GM18951 (cell line): Measurements from ENCODE around the gene COMMD3.

Source experiments
- POLR2A ChIP-seq: IDR thresholded peaks from 4 replicates; pipeline ENCODE4 v1.6.1; 2011; ENCODE audit warnings: mild to moderate bottlenecking; ENCODE audit not compliant: insufficient read length, insufficient read depth; ENCODE audit errors: extremely low read depth
- in situ Hi-C: fragments of 300-500 bp; cut with MboI; formaldehyde crosslinking; loops from one replicate; pipeline ENCODE4 v1.12.0; 2022; ENCODE audit warnings: low sequenced_read_pairs, mixed read lengths, inconsistent platforms; ENCODE audit not compliant: unreplicated experiment

The COMMD3 gene

GRCh38 chr10:22310928-22311327 lies 5.3 kb upstream of the COMMD3 start:
- in situ Hi-C loops: no loop called here
- no peak for TF ChIP-seq POLR2A

DNA sequence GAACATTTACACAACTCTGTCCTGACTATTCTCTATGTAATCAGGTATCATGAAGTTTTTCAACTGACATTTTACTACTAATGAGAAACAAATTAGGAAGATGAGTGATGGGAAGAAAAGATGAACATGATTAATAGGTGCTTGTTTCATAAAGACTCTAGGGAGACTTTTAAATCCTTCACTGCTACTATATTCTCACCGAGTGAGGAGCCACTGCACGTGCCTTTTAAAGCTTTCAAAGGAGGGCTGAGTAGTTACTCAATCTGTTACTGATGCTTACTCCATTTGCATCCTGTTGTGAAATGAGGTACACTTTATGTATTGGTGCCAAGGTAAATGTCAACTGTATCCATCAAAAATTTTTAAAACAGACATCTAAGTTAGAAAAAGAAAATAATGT lies 1.3 kb upstream of the COMMD3 start:
- in situ Hi-C loops: no loop called here
- TF ChIP-seq POLR2A: no peak

DNA sequence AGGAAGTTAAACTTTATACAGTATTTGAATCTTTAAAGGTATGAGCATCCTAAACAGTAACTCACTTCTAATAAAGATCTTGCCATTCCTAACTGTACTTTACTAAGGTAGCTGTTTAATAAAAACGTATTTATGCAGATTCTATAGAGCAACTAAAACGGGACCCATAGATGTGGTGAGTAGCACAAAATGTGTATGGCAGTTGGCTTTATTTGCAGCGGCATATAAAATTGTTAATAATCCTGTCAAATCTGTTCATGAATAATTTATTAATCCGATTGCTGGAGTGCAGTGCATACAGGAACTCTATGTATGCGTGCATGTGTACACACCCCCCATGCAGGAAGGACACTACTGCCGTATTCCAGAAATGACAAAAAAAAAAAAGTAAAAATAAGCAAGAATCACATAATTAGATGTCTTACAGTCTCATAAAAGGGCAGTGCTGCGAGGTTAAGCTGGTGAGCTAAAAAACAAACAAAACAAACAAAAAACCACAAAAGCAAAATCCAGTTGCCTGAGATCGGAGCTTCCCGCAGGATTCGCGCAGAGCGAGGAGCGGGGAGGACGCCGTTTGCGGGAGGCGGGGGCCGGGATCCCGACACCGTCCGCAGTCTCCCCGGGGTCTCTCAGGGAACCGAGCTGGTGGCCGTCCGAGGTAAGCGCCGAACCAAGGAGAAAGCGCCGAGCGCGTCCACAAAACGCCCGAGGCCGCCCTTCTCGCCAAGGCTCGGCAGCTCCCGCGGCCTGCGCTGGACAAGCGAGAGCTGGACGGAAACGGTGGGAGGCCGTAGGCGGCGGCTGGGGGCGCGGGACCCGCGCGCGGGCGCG lies 518 bp upstream of the COMMD3 start:
- no peak for TF ChIP-seq POLR2A
- in situ Hi-C loops: no loop called here

GRCh38 chr10:22317076-22317370 lies 835 bp downstream of the COMMD3 start:
- TF ChIP-seq POLR2A: no peak
- in situ Hi-C loops: no loop called here

DNA sequence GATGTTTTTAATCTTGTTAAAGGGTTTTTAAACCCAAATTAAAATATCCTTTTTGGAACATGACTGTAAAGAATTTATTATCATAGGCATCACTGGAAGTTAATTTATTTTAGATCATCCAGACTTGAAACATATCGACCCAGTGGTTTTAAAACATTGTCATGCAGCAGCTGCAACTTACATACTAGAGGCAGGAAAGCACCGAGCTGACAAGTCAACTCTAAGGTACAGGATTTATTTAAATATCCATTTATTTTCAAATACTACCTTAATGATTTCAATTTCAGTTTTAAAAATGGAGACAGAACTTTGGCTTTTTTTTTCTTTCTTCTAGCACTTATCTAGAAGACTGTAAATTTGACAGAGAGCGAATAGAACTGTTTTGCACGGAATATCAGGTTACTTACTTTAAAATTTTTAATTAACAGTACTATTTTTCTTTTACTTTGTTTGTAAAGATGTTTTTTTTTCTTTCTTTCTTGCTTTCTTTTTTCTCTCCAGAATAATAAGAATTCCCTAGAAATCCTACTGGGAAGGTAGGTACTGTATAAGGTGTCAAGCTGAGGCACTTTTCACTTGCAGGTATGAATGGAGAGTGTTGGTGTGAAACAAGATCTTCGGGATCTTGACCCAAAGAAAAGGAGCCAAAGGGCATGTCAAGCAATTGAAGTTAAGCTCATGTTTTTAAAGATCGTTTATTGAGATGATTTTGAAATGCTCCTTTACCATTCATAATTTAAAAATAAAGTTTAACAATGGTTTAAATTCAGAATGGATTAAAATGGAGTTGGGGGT lies 1.8 kb downstream of the COMMD3 start:
- TF ChIP-seq POLR2A: no peak
- in situ Hi-C loops: no loop called here

DNA sequence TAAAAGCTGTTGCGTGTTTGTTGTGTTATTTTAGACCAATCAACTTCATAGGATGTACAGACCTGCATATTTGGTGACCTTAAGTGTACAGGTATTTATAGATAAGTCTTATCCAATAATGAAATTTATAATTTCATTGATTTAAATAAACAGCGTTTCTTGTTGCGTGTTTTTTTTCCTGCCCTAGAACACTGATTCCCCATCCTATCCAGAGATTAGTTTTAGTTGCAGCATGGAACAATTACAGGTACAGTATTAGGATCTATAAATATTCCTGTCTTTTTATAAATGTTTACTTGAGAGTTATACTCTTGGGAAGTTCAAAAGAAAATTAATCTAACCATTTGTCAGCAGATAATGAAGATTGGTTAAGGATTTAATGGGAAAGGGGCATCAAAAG lies 2.6 kb downstream of the COMMD3 start:
- no peak for TF ChIP-seq POLR2A
- in situ Hi-C loops: no loop called here

DNA sequence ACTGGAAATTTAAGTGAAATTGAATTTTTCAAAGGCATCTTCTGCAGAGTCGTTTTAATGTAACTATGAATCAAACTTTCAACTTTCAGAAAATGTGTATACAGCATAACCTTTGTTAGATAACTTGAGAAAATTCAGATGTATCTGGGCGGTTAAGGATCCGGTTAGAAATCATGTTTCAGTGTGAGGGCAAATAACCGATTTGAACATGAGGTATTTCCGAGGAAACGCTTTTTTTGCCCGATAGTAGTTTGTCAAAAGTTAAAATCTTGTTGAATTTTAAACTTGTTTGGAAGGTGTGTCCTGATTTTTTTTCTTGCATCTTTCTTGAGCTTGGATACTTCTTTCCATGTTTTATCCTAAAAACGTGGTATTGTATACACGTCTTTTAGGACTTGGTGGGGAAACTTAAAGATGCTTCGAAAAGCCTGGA lies 3.4 kb downstream of the COMMD3 start:
- in situ Hi-C loops: no loop called here
- no peak for TF ChIP-seq POLR2A

- in situ Hi-C loops: no loop called here
- TF ChIP-seq POLR2A: no peak
Measured at GRCh38 chr10:22319980-22320558, 3.9 kb downstream of the COMMD3 start.

DNA sequence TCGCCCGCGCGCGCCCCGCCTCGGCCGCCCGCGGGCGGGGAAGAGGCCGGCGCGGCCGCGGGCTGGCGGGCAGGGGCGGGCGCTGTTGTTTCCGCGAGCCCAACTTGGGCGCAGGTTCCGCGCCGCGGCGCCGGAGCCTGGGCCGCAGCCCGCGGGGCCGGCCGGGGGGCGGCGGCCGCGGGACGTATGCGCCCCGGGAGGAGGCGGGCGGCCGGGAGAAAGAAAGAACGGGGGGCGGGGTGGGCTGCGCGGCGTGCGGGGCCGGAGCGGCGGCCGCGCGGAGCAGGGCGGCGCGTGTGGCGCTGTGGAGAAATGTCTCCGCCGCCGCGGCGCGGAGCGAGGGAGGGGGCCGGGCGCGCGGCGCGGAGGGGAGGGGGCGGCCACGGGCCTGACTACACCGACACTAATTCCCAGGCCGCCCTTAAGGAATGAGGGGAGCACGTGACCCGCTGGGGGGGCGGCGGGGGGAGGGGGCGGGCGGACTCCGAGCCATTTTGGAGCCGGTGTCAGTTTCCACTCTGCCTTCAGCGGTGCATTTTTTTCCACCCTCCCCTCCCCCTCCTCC lies 4.5 kb downstream of the COMMD3 start, which contains the start of gene BMI1:
BMI1 (plus strand) TSS at position 509 of the 565 bp plus-strand sequence. CDS start 5,351 bp downstream, outside the sequence.
- TF ChIP-seq POLR2A: peak; percentile 33
- in situ Hi-C loops: no loop called here

DNA sequence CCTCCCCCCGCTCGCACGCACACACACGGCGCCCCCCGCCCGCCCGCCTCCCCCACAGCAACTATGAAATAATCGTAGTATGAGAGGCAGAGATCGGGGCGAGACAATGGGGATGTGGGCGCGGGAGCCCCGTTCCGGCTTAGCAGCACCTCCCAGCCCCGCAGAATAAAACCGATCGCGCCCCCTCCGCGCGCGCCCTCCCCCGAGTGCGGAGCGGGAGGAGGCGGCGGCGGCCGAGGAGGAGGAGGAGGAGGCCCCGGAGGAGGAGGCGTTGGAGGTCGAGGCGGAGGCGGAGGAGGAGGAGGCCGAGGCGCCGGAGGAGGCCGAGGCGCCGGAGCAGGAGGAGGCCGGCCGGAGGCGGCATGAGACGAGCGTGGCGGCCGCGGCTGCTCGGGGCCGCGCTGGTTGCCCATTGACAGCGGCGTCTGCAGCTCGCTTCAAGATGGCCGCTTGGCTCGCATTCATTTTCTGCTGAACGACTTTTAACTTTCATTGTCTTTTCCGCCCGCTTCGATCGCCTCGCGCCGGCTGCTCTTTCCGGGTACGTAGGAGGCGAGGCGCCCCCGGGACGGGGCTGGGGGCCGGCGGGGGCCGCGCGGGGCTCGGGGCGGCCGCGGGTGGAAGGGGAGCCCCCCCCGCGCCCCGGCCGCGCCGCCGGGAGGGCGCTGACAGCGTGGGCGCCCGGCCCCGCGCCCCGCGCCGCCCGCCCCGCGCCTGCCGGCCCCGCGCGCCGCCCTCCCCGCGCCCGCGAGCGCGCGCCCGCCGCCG lies 5.2 kb downstream of the COMMD3 start:
- in situ Hi-C loops: no loop called here
- TF ChIP-seq POLR2A: peak; percentile 63

GRCh38 chr10:22321924-22322640 lies 5.9 kb downstream of the COMMD3 start:
- in situ Hi-C loops: no loop called here
- TF ChIP-seq POLR2A: no peak

GRCh38 chr10:22322641-22323160 lies 6.5 kb downstream of the COMMD3 start:
- no peak for TF ChIP-seq POLR2A
- in situ Hi-C loops: no loop called here
